ENCODE data around the gene KRT9. TPM values are rescaled to one million over a fixed set of nuclear protein-coding genes. Genes with fewer than 3 reads are reported as not detected.

KRT9 gene
- total RNA-seq, 1 experiment from 2014 or later: not detected

- no peak overlapping the region for H3K4me3 Mint-ChIP-seq (ENCODE audit: low read depth, unreplicated experiment)
- CTCF ChIA-PET: interaction anchor here (0.7 kb wide), 1 partner anchor 24 kb away, joined by 6 read pairs; no protein-coding TSS in a partner anchor
- peaks cover 30% of the 10 kb centered on the region for H3K27me3 Mint-ChIP-seq (ENCODE audit: unreplicated experiment)
- no peaks in the 10 kb centered on the region for H3K9me3 Mint-ChIP-seq (ENCODE audit: low read depth, unreplicated experiment)
- no peaks in the 10 kb centered on the region for H3K36me3 Mint-ChIP-seq (ENCODE audit: insufficient read depth, unreplicated experiment)
- intact Hi-C loops (cut with micrococcal nuclease; ENCODE audit: unreplicated experiment): no loop called here
- no TSS peak for BruUV-seq (replicated peaks)
- no peak for TF ChIP-seq CTCF (IDR thresholded peaks at IDR 0.05; ENCODE audit: unreplicated experiment)
- no peaks in the 10 kb centered on the region for H3K4me1 Mint-ChIP-seq (ENCODE audit: low read depth, unreplicated experiment)
- H3K27ac Mint-ChIP-seq (ENCODE audit: unreplicated experiment): no peak overlapping the region
- no peak for DNase-seq
Observed at GRCh38 chr17:41561554-41561953, 10.3 kb downstream of the KRT9 start.

GRCh38 chr17:41559548-41559947, 12.3 kb downstream of the KRT9 start:
- no peak for DNase-seq
- peaks cover 11% of the 10 kb centered on the region for H3K4me1 Mint-ChIP-seq (ENCODE audit: low read depth, unreplicated experiment)
- CTCF ChIA-PET: interaction anchor here (1.7 to 3.4 kb wide), 2 partner anchors 11 to 20 kb away, joined by 5 to 17 read pairs; no protein-coding TSS in a partner anchor
- intact Hi-C loops (cut with micrococcal nuclease; ENCODE audit: unreplicated experiment): no loop called here
- no peaks in the 10 kb centered on the region for H3K9me3 Mint-ChIP-seq (ENCODE audit: low read depth, unreplicated experiment)
- H3K27me3 Mint-ChIP-seq (ENCODE audit: unreplicated experiment): peaks cover 14% of the 10 kb centered on the region
- H3K36me3 Mint-ChIP-seq (ENCODE audit: insufficient read depth, unreplicated experiment): no peaks in the 10 kb centered on the region
- no TSS peak for BruUV-seq (replicated peaks)
- H3K27ac Mint-ChIP-seq (ENCODE audit: unreplicated experiment): no peak overlapping the region
- TF ChIP-seq CTCF (IDR thresholded peaks at IDR 0.05; ENCODE audit: unreplicated experiment): no peak
- no peak overlapping the region for H3K4me3 Mint-ChIP-seq (ENCODE audit: low read depth, unreplicated experiment)

GRCh38 chr17:41556931-41557330, 14.9 kb downstream of the KRT9 start:
- no peak overlapping the region for H3K27ac Mint-ChIP-seq (ENCODE audit: unreplicated experiment)
- no TSS peak for BruUV-seq (replicated peaks)
- CTCF ChIA-PET: interaction anchor here (0.6 kb wide), 3 partner anchors 92 to 1682 kb away, joined by 3 read pairs; no protein-coding TSS in a partner anchor
- no peak for TF ChIP-seq CTCF (IDR thresholded peaks at IDR 0.05; ENCODE audit: unreplicated experiment)
- H3K36me3 Mint-ChIP-seq (ENCODE audit: insufficient read depth, unreplicated experiment): no peaks in the 10 kb centered on the region
- H3K9me3 Mint-ChIP-seq (ENCODE audit: low read depth, unreplicated experiment): no peaks in the 10 kb centered on the region
- no peak for DNase-seq
- peaks cover 37% of the 10 kb centered on the region for H3K4me1 Mint-ChIP-seq (ENCODE audit: low read depth, unreplicated experiment)
- no peaks in the 10 kb centered on the region for H3K27me3 Mint-ChIP-seq (ENCODE audit: unreplicated experiment)
- H3K4me3 Mint-ChIP-seq (ENCODE audit: low read depth, unreplicated experiment): no peak overlapping the region
- intact Hi-C loops (cut with micrococcal nuclease; ENCODE audit: unreplicated experiment): no loop called here

- Mint-ChIP-seq H3K36me3 (ENCODE audit: insufficient read depth, unreplicated experiment) (no peaks in the 10 kb centered on the region), H3K4me3 (ENCODE audit: low read depth, unreplicated experiment) (no peak overlapping the region), H3K9me3 (ENCODE audit: low read depth, unreplicated experiment) (no peaks in the 10 kb centered on the region), H3K27me3 (ENCODE audit: unreplicated experiment) (no peaks in the 10 kb centered on the region), H3K27ac (ENCODE audit: unreplicated experiment) (no peak overlapping the region), H3K4me1 (ENCODE audit: low read depth, unreplicated experiment) (peaks cover 43% of the 10 kb centered on the region)
- no peak for TF ChIP-seq CTCF (IDR thresholded peaks at IDR 0.05; ENCODE audit: unreplicated experiment)
- intact Hi-C loops (cut with micrococcal nuclease; ENCODE audit: unreplicated experiment): no loop called here
- no TSS peak for BruUV-seq (replicated peaks)
- DNase-seq: no peak
- CTCF ChIA-PET: interaction anchor here (0.6 kb wide), 2 partner anchors 92 to 635 kb away, joined by 3 read pairs; no protein-coding TSS in a partner anchor
Observed at GRCh38 chr17:41556306-41556705, 15.6 kb downstream of the KRT9 start.
